ENCODE results near the gene ADARB2. TPM values are rescaled to one million over a fixed set of nuclear protein-coding genes. Genes with fewer than 3 reads are reported as not detected.
"Not testable (repeated sequence)": the region's sequence is repeated elsewhere in the genome, so short reads cannot be mapped to it uniquely, and the experiment has no call there.

The ADARB2 gene
- total RNA-seq, 1 donor from 2014 or later, result not detected

- no peak for DNase-seq
Measured at GRCh38 chr10:1461016-1461415, 276.3 kb downstream of the ADARB2 start.

GRCh38 chr10:1459664-1460063 lies 277.7 kb downstream of the ADARB2 start:
- DNase-seq, result not testable (repeated sequence)

- DNase-seq, result no peak
Measured at GRCh38 chr10:1454951-1455350, 282.4 kb downstream of the ADARB2 start.

- no peak for DNase-seq
Measured at GRCh38 chr10:1454428-1454827, 282.9 kb downstream of the ADARB2 start.

GRCh38 chr10:1452777-1453176 lies 284.5 kb downstream of the ADARB2 start:
- no peak for DNase-seq

- no peak for DNase-seq
Measured at GRCh38 chr10:1451941-1452340, 285.4 kb downstream of the ADARB2 start.

GRCh38 chr10:1451362-1451888 lies 285.9 kb downstream of the ADARB2 start:
- DNase-seq, result no peak

GRCh38 chr10:1449572-1450205 lies 287.6 kb downstream of the ADARB2 start:
- DNase-seq, result no peak

GRCh38 chr10:1449021-1449420 lies 288.3 kb downstream of the ADARB2 start:
- no peak for DNase-seq

- no peak for DNase-seq
Measured at GRCh38 chr10:1448252-1448930, 288.9 kb downstream of the ADARB2 start.

GRCh38 chr10:1444826-1445225 lies 292.5 kb downstream of the ADARB2 start:
- no peak for DNase-seq

GRCh38 chr10:1440897-1441296 lies 296.4 kb downstream of the ADARB2 start:
- DNase-seq, result no peak

GRCh38 chr10:1434912-1435692 lies 302.2 kb downstream of the ADARB2 start:
- DNase-seq, result no peak

GRCh38 chr10:1434202-1434601 lies 303.1 kb downstream of the ADARB2 start:
- DNase-seq, result no peak

- no peak for DNase-seq
Measured at GRCh38 chr10:1432161-1432560, 305.2 kb downstream of the ADARB2 start.

- no peak for DNase-seq
Measured at GRCh38 chr10:1431229-1431628, 306.1 kb downstream of the ADARB2 start.

GRCh38 chr10:1427521-1428186 lies 309.7 kb downstream of the ADARB2 start:
- not testable (repeated sequence) for DNase-seq

GRCh38 chr10:1426786-1427185 lies 310.5 kb downstream of the ADARB2 start:
- DNase-seq, result no peak

GRCh38 chr10:1425879-1426278 lies 311.4 kb downstream of the ADARB2 start:
- no peak for DNase-seq

- no peak for DNase-seq
Measured at GRCh38 chr10:1424648-1425047, 312.7 kb downstream of the ADARB2 start.

- DNase-seq, result no peak
Measured at GRCh38 chr10:1423676-1424253, 313.6 kb downstream of the ADARB2 start.

- no peak for DNase-seq
Measured at GRCh38 chr10:1422275-1422674, 315.1 kb downstream of the ADARB2 start.

Measured in dermis blood vessel endothelial cell (primary cell).